T-helper 2 cell (primary cell): ENCODE data around the gene ADGRA1.
"Not testable (repeated sequence)": the region's sequence is repeated elsewhere in the genome, so short reads cannot be mapped to it uniquely, and the experiment has no call there.

ENCODE experiments used
- DNase-seq, 5 experiments: peaks; one replicate each; pipeline versions ENCODE4 v3.0.0 to v3.0.0-alpha.2; 2012 to 2022

The ADGRA1 gene

GRCh38 chr10:133096616-133097269 lies 9.0 kb downstream of the ADGRA1 start:
- DNase-seq, result peak in 1 of 5 experiments; percentile 10

GRCh38 chr10:133097418-133097817 lies 9.7 kb downstream of the ADGRA1 start:
- no peak for DNase-seq

- no peak for DNase-seq
These were observed 10.2 kb downstream of the ADGRA1 start for GRCh38 chr10:133097961-133098360.

GRCh38 chr10:133098426-133099124 lies 10.9 kb downstream of the ADGRA1 start:
- no peak for DNase-seq

- DNase-seq, result no peak
These were observed 11.8 kb downstream of the ADGRA1 start for GRCh38 chr10:133099571-133099970.

GRCh38 chr10:133100186-133100585 lies 12.5 kb downstream of the ADGRA1 start:
- no peak for DNase-seq

GRCh38 chr10:133100706-133101415 lies 13.1 kb downstream of the ADGRA1 start:
- no peak for DNase-seq

GRCh38 chr10:133101416-133101810 lies 13.7 kb downstream of the ADGRA1 start:
- DNase-seq, result no peak

GRCh38 chr10:133102415-133103095 lies 14.8 kb downstream of the ADGRA1 start:
- DNase-seq, result no peak

GRCh38 chr10:133103311-133103910 lies 15.7 kb downstream of the ADGRA1 start:
- no peak for DNase-seq

- no peak for DNase-seq
These were observed 16.6 kb downstream of the ADGRA1 start for GRCh38 chr10:133104068-133104962.

- DNase-seq, result no peak
These were observed 17.4 kb downstream of the ADGRA1 start for GRCh38 chr10:133104963-133105640.

GRCh38 chr10:133105686-133106390 lies 18.1 kb downstream of the ADGRA1 start:
- DNase-seq, result no peak

GRCh38 chr10:133106516-133106915 lies 18.8 kb downstream of the ADGRA1 start:
- DNase-seq, result no peak

- no peak for DNase-seq
These were observed 19.7 kb downstream of the ADGRA1 start for GRCh38 chr10:133107442-133107841.

GRCh38 chr10:133109711-133110110 lies 22.0 kb downstream of the ADGRA1 start:
- DNase-seq, result no peak

GRCh38 chr10:133110133-133110532 lies 22.4 kb downstream of the ADGRA1 start:
- no peak for DNase-seq

- DNase-seq, result no peak
These were observed 23.0 kb downstream of the ADGRA1 start for GRCh38 chr10:133110609-133111275.

- not testable (repeated sequence) for DNase-seq
These were observed 23.9 kb downstream of the ADGRA1 start for GRCh38 chr10:133111640-133112039.
